ENCODE data around the gene RAB5A. TPM values are rescaled to one million over a fixed set of nuclear protein-coding genes. Genes with fewer than 3 reads are reported as not detected.

Gene RAB5A
- polyA plus RNA-seq, 1 experiment, result 58.7 TPM

DNA sequence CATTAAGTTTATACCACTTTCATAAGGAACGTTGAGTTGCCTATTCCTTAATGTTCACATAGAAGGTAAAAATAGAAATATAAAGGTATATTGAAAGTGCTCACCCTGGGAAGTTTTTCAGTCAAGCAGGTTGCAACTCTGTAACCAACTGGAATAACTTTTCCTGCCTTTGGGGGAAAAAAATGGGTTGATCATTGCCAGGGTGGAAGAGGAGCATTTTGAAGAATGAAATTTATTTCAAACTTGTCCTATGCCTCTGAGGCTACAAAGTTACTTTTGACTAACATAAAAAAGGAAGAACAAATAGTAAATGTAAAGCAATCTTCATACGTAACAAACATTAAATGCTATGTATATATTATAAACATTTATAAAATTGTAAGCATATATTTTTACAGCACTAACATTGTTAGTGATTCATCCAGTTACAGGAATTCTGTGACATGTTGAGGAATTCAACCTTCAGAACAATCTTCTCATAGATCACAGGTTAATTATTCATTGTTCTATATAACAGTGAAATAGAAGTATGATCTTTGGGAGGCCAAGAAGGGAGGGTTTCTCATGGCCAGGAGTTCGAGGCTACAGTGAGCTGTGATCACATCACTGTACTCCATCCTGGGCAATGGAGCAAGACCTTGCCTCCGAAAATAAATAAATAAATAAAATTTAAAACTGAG lies 26.4 kb upstream of the RAB5A start:
- TF ChIP-seq, protein P1, sequence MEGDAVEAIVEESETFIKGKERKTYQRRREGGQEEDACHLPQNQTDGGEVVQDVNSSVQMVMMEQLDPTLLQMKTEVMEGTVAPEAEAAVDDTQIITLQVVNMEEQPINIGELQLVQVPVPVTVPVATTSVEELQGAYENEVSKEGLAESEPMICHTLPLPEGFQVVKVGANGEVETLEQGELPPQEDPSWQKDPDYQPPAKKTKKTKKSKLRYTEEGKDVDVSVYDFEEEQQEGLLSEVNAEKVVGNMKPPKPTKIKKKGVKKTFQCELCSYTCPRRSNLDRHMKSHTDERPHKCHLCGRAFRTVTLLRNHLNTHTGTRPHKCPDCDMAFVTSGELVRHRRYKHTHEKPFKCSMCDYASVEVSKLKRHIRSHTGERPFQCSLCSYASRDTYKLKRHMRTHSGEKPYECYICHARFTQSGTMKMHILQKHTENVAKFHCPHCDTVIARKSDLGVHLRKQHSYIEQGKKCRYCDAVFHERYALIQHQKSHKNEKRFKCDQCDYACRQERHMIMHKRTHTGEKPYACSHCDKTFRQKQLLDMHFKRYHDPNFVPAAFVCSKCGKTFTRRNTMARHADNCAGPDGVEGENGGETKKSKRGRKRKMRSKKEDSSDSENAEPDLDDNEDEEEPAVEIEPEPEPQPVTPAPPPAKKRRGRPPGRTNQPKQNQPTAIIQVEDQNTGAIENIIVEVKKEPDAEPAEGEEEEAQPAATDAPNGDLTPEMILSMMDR (IDR thresholded peaks at IDR 0.05; ENCODE audit: low read depth, low read length), result no peak
- Histone ChIP-seq H3K27me3 (ENCODE audit: control insufficient read depth, insufficient read depth, low read length) (no peaks in the 10 kb centered on the region), H3K4me3 (ENCODE audit: low read depth, low read length) (no peak overlapping the region), H3K9me3 (ENCODE audit: control insufficient read depth, insufficient read depth, low read length) (no peaks in the 10 kb centered on the region), H3K27ac (ENCODE audit: low read depth, low read length) (no peak overlapping the region)
- ChIA-PET CTCF (no interaction called here), POLR2A (no interaction called here)
- DNase-seq (ENCODE audit: low read depth, low spot score), result no peak

DNA sequence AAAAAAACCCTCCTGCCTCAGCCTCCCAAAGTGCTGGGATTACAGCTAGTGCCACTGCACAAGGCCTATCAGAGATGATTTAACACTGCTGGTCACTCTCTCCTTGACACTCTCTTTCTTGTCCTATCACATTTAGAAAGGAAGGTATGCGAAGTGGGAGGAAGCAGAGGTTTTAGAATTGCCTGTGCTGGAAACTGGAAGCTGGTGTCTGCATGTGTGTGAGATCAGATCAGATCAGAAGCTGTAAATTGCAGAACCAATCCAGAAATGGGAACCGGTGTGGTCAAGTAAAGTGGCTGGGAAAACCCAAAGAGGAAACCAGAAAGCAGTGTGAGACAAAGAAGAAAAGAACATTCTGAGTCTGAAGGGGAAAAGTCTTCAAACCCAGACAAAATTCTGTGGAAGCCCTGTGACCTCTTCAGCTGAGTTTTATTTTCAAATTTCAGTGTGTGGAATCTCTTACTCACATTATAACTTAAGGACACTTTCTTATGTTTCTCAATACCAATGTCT lies 15.7 kb upstream of the RAB5A start:
- peaks cover 4% of the 10 kb centered on the region for H3K27me3 ChIP-seq (ENCODE audit: control insufficient read depth, insufficient read depth, low read length)
- H3K4me3 ChIP-seq (ENCODE audit: low read depth, low read length), result no peak overlapping the region
- POLR2A ChIA-PET, result no interaction called here
- CTCF ChIA-PET, result no interaction called here
- DNase-seq (ENCODE audit: low read depth, low spot score), result no peak
- no peak overlapping the region for H3K27ac ChIP-seq (ENCODE audit: low read depth, low read length)
- TF ChIP-seq, protein P1 (IDR thresholded peaks at IDR 0.05; ENCODE audit: low read depth, low read length), result no peak
- H3K9me3 ChIP-seq (ENCODE audit: control insufficient read depth, insufficient read depth, low read length), result no peaks in the 10 kb centered on the region

DNA sequence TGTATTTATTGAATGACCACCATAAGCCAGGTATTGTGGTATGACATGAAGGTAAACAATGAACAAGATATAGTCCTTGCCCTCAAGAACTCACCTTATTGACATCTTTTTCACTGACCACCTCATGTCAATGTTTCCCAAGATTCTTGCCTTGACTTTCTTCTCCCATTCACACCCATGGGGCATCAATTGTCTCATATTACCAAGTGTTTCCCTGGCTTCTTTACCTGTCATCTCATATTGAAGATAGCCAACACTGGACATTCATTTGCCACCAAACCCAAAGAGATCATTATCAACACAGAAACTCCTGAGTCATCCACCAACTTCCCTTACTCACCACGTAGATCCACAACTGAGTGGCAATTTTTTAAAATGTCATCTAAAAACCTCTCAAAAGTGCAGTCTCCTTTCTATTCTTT lies 15.1 kb upstream of the RAB5A start:
- POLR2A ChIA-PET, result no interaction called here
- DNase-seq (ENCODE audit: low read depth, low spot score), result no peak

DNA sequence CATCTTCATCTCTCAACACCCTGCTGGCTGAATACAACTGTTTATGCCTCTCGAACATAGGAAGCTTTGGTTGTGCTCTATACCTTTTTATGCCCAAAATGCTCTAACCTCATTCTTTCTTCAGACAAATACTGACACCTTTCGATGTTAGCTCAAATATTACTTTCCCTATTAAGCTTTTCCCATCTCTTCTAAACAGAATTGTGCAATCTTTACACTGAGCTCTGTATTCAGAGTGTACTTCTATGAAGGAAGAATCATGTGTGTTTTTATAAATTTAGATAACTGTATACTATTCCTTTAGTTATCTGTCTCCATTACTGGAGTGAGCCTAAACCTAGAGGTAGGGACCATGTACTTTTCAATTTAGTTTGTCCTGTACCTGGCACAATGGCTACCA lies 14.5 kb upstream of the RAB5A start:
- CTCF ChIA-PET, result interaction anchor here (0.8 kb wide), 1 partner anchor 47 kb away, joined by 3 read pairs; no protein-coding TSS in a partner anchor
- no peak overlapping the region for H3K4me3 ChIP-seq (ENCODE audit: low read depth, low read length)
- no peak overlapping the region for H3K27ac ChIP-seq (ENCODE audit: low read depth, low read length)
- H3K27me3 ChIP-seq (ENCODE audit: control insufficient read depth, insufficient read depth, low read length), result peaks cover 4% of the 10 kb centered on the region
- POLR2A ChIA-PET, result no interaction called here
- TF ChIP-seq, protein P1 (IDR thresholded peaks at IDR 0.05; ENCODE audit: low read depth, low read length), result no peak
- H3K9me3 ChIP-seq (ENCODE audit: control insufficient read depth, insufficient read depth, low read length), result no peaks in the 10 kb centered on the region
- no peak for DNase-seq (ENCODE audit: low read depth, low spot score)

More for the DNA sequence above, 15.1 kb upstream of the RAB5A start:
- TF ChIP-seq, protein P1 (IDR thresholded peaks at IDR 0.05; ENCODE audit: low read depth, low read length), result no peak
- no peak overlapping the region for H3K27ac ChIP-seq (ENCODE audit: low read depth, low read length)
- no peak overlapping the region for H3K4me3 ChIP-seq (ENCODE audit: low read depth, low read length)
- CTCF ChIA-PET, result no interaction called here
- H3K27me3 ChIP-seq (ENCODE audit: control insufficient read depth, insufficient read depth, low read length), result peaks cover 4% of the 10 kb centered on the region
- no peaks in the 10 kb centered on the region for H3K9me3 ChIP-seq (ENCODE audit: control insufficient read depth, insufficient read depth, low read length)

DNA sequence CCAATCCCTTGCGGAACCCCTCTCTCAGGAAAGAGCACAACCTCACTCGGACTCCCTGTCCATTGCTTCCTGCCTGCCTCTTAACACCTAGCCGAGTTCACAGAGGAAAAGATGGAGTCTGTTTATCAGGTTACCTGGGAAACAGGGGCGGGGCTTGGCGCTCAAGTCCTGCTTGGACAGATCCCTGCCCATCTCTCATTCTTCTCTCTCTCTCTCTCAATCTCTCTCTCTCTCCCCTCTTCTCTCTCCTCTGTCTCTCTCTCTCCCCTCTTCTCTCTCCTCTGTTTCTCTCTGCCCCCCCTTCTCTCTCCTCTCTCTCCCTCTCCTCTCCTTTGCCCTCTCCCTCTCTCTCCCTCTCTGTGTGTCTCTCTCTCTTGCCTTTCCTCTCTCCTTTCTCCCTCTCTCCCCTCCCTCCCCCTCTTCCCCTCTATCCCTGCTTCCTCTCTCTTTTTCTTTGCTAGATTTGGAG lies 12.8 kb upstream of the RAB5A start, which contains the start of gene EFHB:
Gene EFHB, minus strand, starts transcription at position 120 of the 469 bp plus-strand sequence. CDS start 199 bp downstream, outside the sequence.
- CTCF ChIA-PET, result no interaction called here
- TF ChIP-seq, protein P1 (IDR thresholded peaks at IDR 0.05; ENCODE audit: low read depth, low read length), result no peak
- no peaks in the 10 kb centered on the region for H3K9me3 ChIP-seq (ENCODE audit: control insufficient read depth, insufficient read depth, low read length)
- no peak within 1 kb of the TSS for H3K27ac ChIP-seq (ENCODE audit: low read depth, low read length)
- DNase-seq (ENCODE audit: low read depth, low spot score), result no peak
- H3K27me3 ChIP-seq (ENCODE audit: control insufficient read depth, insufficient read depth, low read length), result peaks cover 4% of the 10 kb centered on the region
- no peak within 1 kb of the TSS for H3K4me3 ChIP-seq (ENCODE audit: low read depth, low read length)
- POLR2A ChIA-PET, result no interaction called here

All from AG04450 (cell line).